GM18517 (cell line): Measurements from ENCODE around the gene RASSF7.
"Not testable (repeated sequence)": the region's sequence is repeated elsewhere in the genome, so short reads cannot be mapped to it uniquely, and the experiment has no call there.

Experiments used
- ATAC-seq: cut with Tn5 transposase; IDR thresholded peaks from one replicate; pipeline ENCODE4 v1.9.1; 2021; ENCODE audit warnings: mild to moderate bottlenecking, moderate library complexity; ENCODE audit not compliant: unreplicated experiment

RASSF7 gene

DNA sequence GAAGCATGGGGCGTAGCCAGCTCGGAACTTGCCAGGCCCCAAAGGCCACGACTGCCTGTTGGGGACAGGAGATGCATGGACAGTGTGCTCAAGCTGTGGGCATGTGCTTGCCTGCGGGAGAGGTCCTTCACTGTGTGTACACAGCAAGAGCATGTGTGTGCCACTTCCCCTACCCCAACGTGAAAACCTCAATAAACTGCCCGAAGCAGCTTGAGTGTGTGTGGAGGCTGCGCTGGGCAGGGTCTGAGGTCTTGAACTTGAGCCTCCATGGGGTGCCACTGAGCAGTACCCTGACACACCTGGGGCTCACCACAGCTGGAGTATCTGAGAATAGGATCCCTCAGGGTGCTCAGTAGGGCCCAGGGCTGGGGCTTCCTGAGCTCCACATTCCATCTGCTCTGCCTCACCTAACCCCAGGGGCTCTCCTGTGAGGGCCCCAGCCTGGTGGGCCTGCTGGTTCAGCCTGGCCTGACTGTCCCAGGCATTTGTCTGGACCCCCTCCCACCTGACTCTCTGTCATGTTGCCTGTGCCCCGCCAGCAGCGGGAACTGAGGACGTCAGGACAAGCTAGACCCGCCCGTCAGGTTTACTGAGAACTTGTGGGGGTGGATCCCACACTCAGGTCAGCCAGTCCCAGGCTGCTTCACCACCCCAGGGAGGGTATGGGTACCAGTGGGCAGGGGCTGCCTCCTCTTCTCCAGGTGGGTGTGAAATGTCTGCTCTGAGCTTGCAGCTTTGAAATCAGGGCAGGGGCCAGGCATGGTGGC, 3.2 kb downstream of the RASSF7 start:
- no peak for ATAC-seq

DNA sequence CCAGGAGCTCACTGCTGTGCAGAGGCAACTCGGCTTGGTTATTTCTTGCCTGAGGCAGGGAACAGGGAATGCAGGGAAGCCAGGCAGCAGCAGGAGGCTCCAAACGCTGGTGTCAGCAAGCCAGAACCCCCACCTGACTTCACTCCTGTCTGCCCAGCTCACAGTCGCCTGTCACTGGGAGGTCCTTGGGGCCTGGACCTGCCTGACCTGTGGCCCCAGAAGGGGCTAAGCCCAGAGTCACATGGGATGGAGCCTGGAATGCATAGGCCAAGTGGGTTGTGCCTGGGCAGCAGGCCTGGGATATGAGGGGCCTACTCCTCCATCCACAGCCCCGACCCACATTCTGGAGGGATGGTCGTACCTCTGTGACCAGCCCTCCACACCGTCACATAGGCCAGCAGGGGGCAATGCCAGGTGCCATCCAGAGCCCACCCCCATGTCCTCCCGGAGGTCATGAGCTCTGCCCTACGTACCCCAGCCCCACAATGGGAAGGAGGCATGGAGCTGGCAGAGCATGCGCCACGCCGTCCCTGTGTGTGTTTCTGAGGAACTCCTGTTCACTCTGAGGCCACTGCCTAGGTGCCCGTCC, 5.2 kb downstream of the RASSF7 start:
- ATAC-seq = no peak

DNA sequence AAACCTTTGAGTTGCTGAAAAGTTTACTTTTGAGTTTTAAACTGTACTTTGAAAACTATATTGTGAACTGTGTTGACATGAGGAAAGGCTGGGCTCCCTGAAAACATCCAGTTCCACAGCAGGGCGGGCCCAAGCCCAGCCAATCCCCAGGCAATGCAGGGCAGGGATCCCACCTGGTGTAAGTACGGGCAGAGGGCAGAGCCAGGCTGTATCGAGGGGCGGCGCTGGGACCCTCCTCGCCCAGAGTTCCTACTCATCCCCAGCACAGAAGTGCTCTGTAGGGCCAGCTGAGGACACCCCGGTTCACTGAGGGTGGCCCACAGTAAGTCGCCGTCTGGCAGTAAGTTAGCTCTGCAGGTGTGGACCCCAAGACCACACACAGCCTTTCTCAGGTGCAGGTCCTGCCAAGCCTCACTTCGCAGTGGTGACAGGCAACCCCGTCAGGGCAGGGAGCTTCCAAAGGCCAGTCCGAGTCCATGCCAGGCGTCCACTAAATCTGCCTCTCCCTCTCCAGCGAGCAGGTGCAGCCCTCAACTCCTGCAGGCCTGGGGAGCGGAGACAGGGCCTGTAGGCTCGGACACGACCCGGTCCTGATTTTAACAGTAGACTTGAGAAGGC, 6.3 kb downstream of the RASSF7 start:
- ATAC-seq = no peak

DNA sequence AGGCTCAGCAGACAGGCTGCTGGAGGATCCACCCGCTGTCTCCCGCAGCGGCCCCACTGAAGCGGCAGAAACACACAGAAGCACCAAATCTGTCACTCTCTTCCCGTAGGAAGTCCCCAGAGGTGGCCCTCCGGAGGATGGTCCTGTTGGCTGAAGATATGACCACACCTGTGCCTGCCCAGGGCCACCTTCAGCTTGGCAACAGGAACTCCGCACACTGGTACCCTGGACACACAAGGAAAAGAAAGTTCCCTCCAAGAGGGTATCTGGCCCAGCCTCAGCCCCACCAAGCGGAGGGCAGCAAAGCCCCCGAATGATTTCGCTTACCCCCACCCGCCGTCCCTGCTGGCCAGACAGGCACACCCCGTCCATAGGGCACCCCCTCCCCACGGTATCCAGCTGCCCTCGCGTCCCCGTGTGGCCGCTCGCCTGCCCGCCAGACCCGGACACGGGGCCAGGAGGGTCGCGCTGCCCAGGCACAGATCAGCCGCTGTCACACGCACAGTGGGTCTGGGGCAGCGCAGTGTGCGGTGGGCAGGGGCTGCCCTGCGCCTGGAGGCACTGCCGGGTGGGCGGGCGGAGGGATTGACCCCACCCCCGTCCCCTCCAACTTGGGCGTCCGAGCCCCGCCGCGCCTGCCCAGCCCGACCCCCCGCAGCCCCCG, 7.0 kb downstream of the RASSF7 start:
- ATAC-seq = no peak

DNA sequence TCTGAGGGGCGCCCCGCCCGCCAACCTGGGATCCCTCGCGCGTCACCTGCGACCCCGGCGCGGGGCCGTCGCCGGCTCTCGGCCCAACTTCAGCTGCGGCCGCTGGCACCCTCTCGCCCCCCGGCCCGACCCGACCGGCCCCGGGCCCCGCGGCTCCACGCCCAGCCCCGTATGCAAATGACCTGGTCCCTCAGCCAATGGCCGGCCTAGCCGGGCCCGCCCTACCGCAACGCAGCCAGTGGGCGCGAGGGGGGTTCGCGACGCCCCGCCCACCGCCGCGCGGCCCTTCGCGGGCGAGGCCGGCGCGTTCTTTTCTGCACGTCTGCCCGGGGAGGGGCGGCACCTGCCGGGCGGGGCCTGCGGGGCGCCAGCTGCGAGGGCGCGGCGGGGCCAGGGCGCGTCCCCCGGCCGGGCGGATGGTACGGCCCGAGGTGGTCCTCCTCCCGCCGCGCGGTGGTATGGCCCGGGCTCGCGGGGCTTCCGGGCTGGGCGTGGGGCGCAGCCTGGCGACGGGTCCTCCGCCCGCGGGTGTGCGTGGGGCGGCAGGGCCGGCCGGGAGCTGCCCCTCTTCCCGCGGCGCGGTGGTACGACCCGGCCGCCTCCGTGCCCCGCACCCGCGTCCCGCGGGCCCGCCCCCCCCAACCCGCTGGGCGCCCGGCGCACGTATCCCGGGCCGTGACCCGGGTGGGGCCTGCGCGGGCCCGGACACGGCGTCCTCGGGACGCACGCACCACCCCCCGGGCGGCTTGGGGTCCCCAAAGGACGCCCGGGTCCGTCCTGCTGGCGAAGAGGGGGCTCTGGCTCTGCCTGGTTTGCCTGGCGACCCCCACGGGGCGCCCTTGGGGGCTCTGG, 7.8 kb downstream of the RASSF7 start:
- ATAC-seq = peak; percentile 86

DNA sequence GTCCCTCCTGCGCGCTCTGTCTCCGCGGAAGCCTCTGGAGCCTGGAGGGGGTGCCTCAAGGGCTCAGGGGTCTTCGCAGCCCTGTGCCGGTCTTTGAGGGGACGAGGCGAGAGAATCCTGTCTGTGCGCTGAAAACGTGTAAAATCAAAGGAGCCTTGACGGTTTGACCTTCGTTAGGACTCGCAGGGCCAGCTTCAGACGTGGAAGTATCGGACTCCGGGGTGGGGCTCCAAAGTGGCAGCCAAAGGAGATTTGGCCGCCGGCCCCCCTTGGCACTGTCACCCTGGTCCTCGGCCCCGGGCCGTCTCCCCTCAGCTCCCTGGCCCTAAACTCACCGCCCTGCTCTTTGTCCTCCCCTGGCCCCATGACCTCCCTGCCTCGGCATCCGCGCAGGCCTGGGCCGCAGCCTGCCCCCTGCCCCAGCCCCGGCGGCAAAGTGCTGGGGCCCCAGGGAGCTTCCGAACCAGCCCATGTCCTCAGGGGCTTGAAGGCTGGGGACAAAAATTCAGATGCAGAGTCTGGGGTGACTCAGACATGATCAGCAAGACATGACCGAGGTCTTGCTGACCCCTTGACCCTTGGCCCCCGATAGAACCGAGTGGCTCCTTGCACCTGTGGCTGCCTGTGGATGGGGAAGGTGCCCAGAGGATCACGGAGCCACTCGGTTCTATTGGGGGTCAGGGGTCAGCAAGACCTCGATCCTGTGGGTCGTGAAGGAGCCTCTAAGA, 8.6 kb downstream of the RASSF7 start:
- no peak for ATAC-seq

DNA sequence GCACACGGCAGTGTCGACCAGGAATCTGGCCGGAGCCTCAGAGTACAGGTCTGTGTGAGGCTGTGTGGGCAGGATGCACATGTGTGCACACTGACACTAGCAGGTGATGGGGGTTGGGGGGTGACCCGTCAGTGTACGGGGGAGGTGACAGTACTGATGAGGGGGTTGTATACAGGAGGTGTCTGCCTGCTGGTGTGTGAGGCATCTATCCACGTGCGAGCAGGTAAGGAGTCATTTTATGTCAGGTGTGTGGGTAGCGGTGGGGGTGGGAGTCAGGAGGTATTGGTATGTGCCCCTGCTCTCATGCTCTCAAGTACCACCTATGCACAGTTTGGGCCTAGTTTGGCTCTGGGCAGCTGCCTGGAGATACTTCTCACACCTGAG, 11.0 kb downstream of the RASSF7 start:
- ATAC-seq = no peak

DNA sequence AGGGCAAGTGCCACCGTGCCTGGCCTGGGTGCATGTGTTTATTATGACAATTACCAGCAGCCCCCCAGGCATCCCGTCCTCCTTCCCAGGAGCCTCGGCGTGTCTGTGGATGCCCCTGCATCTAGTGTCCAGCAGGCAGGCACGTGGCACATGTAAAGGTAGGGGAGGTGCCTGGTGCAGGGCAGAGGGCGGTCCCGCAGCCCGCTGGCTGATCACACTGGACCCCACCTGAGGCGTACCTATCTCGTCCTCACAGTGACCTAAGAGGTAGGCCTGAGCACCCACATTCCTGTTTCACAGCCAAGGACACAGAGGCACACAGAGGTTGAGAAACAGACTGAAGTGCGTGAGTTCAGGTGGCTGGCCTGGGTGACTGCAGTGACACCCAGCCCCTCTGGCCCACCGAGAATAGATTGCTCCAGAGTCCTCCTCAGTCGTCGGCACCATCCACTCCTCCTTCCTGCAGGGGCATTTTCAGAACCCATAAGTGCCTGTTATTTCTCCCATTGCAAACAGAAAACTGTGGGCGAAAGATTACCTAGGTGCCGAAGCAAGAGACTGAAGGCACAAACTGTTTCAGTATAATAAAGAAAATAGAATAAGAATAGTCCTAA, 12.5 kb downstream of the RASSF7 start:
- no peak for ATAC-seq

DNA sequence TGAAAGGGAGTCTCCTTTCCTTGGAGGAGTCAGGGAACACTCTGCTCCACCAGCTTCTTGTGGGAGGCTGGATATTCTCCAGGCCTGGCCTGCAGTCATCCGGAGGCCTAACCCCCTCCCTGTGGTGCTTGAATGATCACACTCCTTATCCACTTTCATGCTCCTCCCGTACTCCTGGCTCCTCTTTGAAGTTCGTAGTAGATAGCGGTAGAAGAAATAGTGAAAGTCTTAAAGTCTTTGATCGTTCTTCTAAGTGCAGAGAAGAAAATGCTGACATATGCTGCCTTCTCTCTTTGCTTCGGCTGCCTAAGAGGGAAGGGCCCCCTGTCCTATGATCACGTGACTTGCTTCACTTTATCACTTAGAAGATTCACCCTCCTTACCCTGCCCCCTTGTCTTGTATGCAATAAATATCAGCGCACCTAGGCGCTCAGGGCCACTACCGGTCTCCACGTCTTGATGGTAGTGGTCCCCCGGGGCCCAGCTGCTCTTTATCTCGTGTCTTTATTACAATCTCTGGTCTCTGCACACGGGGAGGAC, 13.3 kb downstream of the RASSF7 start:
- ATAC-seq = not testable (repeated sequence)

DNA sequence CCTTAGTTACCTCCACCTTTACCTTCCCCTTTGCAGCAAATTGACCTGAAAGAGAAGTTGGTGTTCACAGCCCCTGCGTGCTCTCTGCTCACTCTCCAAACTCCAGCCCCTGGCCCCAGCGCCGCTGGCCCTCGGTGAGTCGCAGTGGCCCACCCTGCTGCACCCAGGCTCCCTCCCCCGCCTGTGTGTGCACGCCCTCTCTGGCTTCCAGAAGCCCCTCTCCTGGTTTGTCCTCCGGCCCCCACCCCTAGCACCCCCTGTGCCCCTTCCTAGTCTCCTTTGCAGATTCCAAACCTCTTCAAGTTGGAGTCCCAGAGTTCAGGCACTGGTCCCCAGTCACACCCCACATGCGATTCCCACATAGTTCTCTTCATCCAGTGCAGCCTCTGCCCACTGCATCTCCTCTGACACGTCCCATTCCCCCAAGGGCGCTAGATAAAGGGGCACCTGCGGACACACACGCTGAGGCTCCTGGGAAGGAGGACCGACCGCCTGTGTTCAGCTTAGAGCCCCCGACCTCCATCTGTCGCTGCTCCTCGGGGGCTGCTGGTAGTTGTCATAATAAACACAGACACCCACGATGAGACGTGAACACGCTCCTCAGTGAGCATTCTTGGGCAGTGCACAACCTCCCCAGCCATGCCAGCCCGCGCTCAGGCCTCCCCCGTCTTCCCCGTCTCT, 14.0 kb downstream of the RASSF7 start:
- ATAC-seq = no peak

DNA sequence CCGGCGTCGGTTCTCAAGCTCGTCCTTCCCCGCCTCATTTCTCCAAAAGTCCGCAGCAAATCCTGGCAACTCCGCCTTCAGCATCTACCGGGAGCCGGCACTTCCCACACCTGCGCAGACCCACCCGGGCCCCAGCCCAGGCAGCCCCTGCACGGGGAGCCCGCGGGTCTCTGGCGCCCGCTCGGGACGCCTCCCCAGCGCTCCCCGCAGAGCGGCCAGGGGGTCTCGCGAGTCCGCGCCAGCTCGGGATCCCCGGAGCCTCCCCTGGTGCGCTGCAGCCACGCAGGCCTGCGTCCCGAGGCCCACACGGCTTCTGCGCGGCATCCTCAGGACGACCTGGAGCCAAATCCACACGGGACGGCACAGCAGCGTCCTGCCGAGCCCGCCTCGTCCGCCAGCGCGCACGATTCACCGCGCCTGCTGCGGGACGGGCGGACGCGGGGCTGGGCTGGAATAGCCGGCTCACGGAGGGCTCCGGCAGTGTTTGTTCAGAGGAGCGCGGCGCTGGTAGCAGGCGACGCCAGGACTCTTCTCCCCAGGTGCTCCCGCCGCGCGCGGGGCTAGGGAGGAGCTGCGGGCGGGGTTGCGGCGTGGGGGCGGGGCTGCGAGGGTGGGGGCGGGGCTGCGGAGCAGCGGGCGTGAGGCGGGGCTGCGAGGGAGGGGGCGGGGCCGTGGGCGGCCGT, 14.7 kb downstream of the RASSF7 start:
- no peak for ATAC-seq

DNA sequence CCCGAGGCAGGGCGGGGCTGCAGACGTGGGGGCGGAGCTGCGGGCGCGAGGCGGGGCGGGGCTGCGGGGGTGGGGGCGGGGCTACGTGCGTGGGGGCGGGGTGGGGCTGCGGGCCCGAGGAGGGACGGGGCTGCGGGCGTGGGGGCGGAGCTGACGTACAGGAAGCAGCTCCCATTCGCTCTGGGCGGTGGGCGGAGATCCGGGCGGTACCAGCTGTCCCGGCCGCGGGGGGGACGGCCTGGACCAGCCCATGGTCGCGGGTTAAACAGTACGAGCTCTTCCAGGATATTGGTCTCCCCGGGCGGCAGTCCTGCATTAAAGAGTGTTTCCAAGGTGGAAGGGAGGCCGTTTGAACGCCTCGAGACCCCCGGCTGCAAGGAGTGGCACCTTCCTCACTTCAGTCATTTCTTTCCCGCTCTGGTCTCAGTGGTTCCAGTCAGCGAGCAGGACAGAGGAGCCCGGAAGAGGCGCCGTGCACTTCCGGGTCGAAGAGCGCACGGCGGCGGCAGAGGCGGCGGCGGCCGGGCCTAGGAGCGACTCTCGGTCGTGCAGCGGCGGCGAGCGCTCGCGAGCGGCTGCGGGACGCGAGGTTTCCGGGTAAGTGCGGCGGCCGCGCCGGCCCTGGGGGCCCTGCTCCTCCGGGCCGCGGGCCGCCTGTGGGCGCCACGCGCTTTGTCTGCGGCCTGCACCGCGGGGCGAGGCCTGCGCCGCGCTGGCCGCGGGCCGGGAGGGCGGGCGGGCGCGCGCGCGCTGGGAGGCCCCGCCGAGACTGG, 15.4 kb downstream of the RASSF7 start, which contains the start of gene PHRF1:
Gene PHRF1, plus strand, starts transcription at position 475 of the 773 bp plus-strand sequence. CDS start 5,043 bp downstream, outside the sequence.
- peak; percentile 91 for ATAC-seq

DNA sequence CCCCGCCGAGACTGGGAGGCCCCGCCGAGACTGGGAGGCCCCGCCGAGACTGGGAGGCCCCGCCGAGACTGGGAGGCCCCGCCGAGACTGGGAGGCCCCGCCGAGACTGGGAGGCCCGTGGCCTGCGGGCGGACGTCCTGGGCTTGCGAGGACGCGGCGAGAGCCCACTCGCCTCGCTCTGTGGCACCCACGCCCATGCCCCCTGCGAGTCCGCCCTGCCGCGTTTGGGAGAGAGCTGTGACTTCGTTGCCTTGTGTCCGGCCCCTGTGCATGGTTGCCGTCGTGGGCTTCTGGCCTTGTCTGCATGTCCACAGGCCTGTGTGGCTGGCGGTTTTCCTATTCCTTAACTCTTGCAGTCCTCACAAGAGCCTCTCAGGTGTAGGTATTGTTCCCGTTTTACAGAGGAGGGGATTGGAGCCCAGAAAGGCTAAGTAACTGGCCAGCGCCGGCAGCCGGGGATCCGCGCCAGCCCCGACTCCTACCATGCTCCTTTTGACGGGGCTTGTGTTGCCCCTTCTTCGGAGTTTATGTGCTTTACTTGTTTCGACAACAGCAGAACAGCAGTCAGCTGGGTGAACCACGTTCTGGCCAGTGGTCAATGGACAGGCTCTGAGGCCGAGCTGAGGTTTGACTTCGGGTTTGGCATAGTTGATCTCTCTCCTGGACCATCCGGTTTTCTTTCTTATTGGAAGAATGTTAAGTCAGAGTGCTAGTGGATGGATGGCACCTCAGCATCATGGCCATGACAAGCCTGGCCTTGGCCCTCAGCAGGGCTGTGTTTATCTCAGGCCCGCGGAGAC, 16.2 kb downstream of the RASSF7 start:
- ATAC-seq = no peak

DNA sequence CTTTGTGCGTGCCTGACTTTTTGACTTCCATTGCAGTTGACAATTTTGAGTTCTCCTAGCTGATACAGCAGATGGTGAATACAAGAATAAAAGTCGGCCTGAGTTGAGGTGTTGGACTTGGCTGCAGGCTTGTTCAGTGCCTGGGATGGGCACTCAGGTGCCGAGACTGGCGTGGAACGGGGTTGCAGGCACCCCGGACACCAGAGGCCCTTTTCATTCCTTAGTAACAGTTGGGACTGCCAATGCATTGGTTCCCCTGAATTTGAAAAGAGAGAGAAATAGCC, 16.8 kb downstream of the RASSF7 start:
- no peak for ATAC-seq

DNA sequence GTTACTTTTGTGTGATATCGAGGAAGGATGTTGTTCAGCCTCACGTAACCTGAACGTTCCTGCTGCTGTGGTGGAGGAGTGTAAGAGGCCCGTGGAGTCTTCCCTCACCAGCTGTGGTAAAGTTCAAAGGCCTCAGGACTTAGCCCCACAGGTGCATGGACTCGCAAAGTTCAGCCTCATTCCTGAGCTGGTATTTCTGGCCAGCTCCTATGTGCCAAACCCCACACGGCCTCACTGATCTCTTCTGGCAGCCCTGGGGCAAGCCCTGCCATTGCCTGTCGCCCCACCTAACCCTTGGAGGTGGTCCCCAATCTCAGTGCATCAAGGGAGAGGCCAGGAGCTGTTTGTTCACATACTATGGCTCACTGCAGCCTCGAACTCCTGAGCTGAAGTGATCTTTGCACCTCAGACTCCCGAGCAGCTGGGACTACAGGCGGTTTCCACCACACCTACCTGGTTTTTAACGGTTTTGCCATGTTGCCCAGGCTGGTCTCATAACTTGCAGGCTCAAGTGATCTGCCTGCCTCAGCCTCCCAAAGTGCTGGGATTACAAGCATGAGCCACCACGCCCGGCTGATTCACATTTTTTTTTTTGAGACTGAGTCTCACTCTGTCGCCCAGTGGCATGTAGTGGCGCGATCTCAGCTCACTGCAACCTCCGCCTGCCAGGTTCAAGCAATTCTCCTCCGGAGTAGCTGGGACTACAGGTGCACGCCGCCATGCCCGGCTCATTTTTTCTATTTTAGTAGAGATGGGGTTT, 17.7 kb downstream of the RASSF7 start:
- no peak for ATAC-seq
